CD14-positive monocyte (primary cell): Measurements from ENCODE around the gene SP6. TPM values are rescaled to one million over a fixed set of nuclear protein-coding genes. Genes with fewer than 3 reads are reported as not detected.
A peak's percentile ranks its signal among the peaks of the same experiment; 100 is the strongest.

ENCODE experiments used
- DNase-seq, 3 donors: peaks; one replicate each; pipeline ENCODE4 v3.0.0-alpha.2; 2011 to 2022
- H2AFZ ChIP-seq: 2 replicates; pipeline ENCODE4 v1.6.0; 2012; ENCODE audit warnings: mild to moderate bottlenecking, low read depth, low read length, inconsistent platforms; ENCODE audit not compliant: insufficient read depth, poor library complexity, severe bottlenecking
- H3K27ac ChIP-seq, 2 donors: 1 replicate in 1 of 2; 2 replicates in 1 of 2; pipeline ENCODE4 v1.5.1; 2012 to 2013; ENCODE audit warnings: low read length in 2 of 2, control low read depth in 1 of 2, inconsistent platforms in 1 of 2, low read depth in 1 of 2, mild to moderate bottlenecking in 1 of 2
- H3K27me3 ChIP-seq, 2 donors: one replicate each; pipeline versions ENCODE4 v1.6.0 to v1.6.1; 2011 to 2013; ENCODE audit warnings: low read length in 2 of 2; ENCODE audit not compliant: control insufficient read depth in 2 of 2, insufficient read depth in 2 of 2
- H3K36me3 ChIP-seq, 2 donors: replicated peaks in 1 of 2; 1 replicate in 1 of 2; 2 replicates in 1 of 2; pipeline versions ENCODE4 v1.5.1 to v1.6.1; 2012 to 2013; ENCODE audit warnings: low read length in 2 of 2, control low read depth in 1 of 2, inconsistent platforms in 1 of 2, mild to moderate bottlenecking in 1 of 2; ENCODE audit not compliant: insufficient read depth in 2 of 2, control insufficient read depth in 1 of 2
- H3K4me1 ChIP-seq, 2 donors: 1 replicate in 1 of 2; 2 replicates in 1 of 2; pipeline versions ENCODE4 v1.5.1 to v1.6.1; 2012 to 2013; ENCODE audit warnings: low read length in 2 of 2, control low read depth in 1 of 2, inconsistent platforms in 1 of 2, mild to moderate bottlenecking in 1 of 2, moderate library complexity in 1 of 2; ENCODE audit not compliant: insufficient read depth in 2 of 2, control insufficient read depth in 1 of 2
- H3K4me2 ChIP-seq: replicated peaks from 2 replicates; pipeline ENCODE3; 2012; ENCODE audit warnings: low read length, moderate library complexity, mild to moderate bottlenecking; ENCODE audit not compliant: poor library complexity, severe bottlenecking; ENCODE audit errors: extremely low read depth
- H3K4me3 ChIP-seq, 3 experiments: fragments of 200-600 bp in 1 of 3; sonication (generic) in 1 of 3; replicated peaks in 1 of 3; 1 replicate in 2 of 3; 2 replicates in 1 of 3; pipeline ENCODE4 v1.5.1; 2011 to 2013; ENCODE audit warnings: low read length in 3 of 3, mild to moderate bottlenecking in 3 of 3, control low read depth in 2 of 3, low read depth in 2 of 3, inconsistent platforms in 1 of 3, moderate library complexity in 1 of 3
- H3K79me2 ChIP-seq: 2 replicates; pipeline ENCODE4 v1.6.0; 2012; ENCODE audit warnings: mild to moderate bottlenecking, control low read depth, inconsistent platforms, low read length, moderate library complexity; ENCODE audit not compliant: insufficient read depth
- H3K9ac ChIP-seq: 2 replicates; pipeline ENCODE4 v1.6.0; 2017; ENCODE audit warnings: low read length, mild to moderate bottlenecking; ENCODE audit not compliant: insufficient read depth, poor library complexity, severe bottlenecking
- H3K9me3 ChIP-seq, 2 donors: replicated peaks in 1 of 2; 1 replicate in 1 of 2; 2 replicates in 1 of 2; pipeline versions ENCODE4 v1.5.1 to v1.6.1; 2012 to 2013; ENCODE audit warnings: low read length in 2 of 2, control low read depth in 1 of 2; ENCODE audit not compliant: control insufficient read depth in 1 of 2, insufficient read depth in 1 of 2
- H4K20me1 ChIP-seq: 2 replicates; pipeline ENCODE4 v1.6.0; 2012; ENCODE audit warnings: mild to moderate bottlenecking, low read length, control low read depth, moderate library complexity; ENCODE audit not compliant: insufficient read depth
- H3K27ac Mint-ChIP-seq, 7 donors: one replicate each; pipeline ENCODE4 v1.8.0; 2020; ENCODE audit warnings: mild to moderate bottlenecking in 7 of 7, mixed read lengths in 7 of 7, moderate library complexity in 6 of 7, inconsistent platforms in 2 of 7
- H3K27me3 Mint-ChIP-seq, 3 donors: one replicate each; pipeline ENCODE4 v1.8.0; 2021 to 2022; ENCODE audit warnings: low read depth in 3 of 3, mild to moderate bottlenecking in 3 of 3, mixed read lengths in 3 of 3, moderate library complexity in 3 of 3, inconsistent platforms in 1 of 3
- H3K36me3 Mint-ChIP-seq, 2 donors: one replicate each; pipeline ENCODE4 v1.8.0; 2020; ENCODE audit warnings: mixed read lengths in 2 of 2, inconsistent platforms in 1 of 2, mild to moderate bottlenecking in 1 of 2
- H3K4me1 Mint-ChIP-seq: one replicate; pipeline ENCODE4 v1.8.0; 2020; ENCODE audit warnings: mild to moderate bottlenecking, mixed read lengths
- H3K4me3 Mint-ChIP-seq, 2 donors: one replicate each; pipeline ENCODE4 v1.8.0; 2020; ENCODE audit warnings: mild to moderate bottlenecking in 2 of 2, mixed read lengths in 2 of 2, moderate library complexity in 1 of 2
- H3K9me3 Mint-ChIP-seq, 7 donors: one replicate each; pipeline ENCODE4 v1.8.0; 2020 to 2022; ENCODE audit warnings: mixed read lengths in 7 of 7, mild to moderate bottlenecking in 6 of 7, moderate library complexity in 6 of 7, inconsistent platforms in 2 of 7
- WGBS: methylation state at CpG from one replicate; pipeline ENCODE4 v1.1.5; 2013; ENCODE audit warnings: missing lambda C conversion rate; ENCODE audit not compliant: insufficient coverage; 5-methylcytosine and 5-hydroxymethylcytosine counted together
- intact Hi-C, 2 donors: fragments of 100-400 bp; cut with micrococcal nuclease; formaldehyde crosslinking; loops; one replicate each; pipeline versions ENCODE4 v1.15.0 to v1.15.1; 2023
- polyA plus RNA-seq, 3 donors: library from polyadenylated mRNA; depleted of rRNA in 1 of 3; unstranded in 2 of 3; stranded (reverse) in 1 of 3; fragments of 300-500 nt in 2 of 3; fragments of >200 nt in 1 of 3; fragmentation: Illumina TruSeq in 2 of 3; gene quantifications; 1 replicate in 2 of 3; 2 replicates in 1 of 3; pipeline ENCODE4 v1.2.3, GENCODE V29; 2012 to 2021
- TF ChIP-seq, protein P1 (sequence below): fragments of 200-600 bp; IDR thresholded peaks from one replicate; pipeline ENCODE4 v1.8.0; 2022; ENCODE audit warnings: antibody characterized with exemption, mild to moderate bottlenecking

SP6 gene
- polyA plus RNA-seq, 3 donors, result 0.06 TPM; not detected in 2

- H3K27ac ChIP-seq, result no peak overlapping the region
- H3K4me1 ChIP-seq, result peaks cover 0 to 11% of the 10 kb centered on the region in 2 donors
- Mint-ChIP-seq H3K4me1 (peaks cover 15% of the 10 kb centered on the region), H3K27ac (no peak overlapping the region), H3K4me3 (peak overlapping the region in 1 of 2 donors; percentile 52), H3K36me3 (peaks cover 0 to 8% of the 10 kb centered on the region in 2 donors), H3K9me3 (peaks cover 0 to 17% (median 10%) of the 10 kb centered on the region in 7 donors), H3K27me3 (peaks cover 91 to 99% (median 92%) of the 10 kb centered on the region in 3 donors)
- intact Hi-C loops, result no loop called here
- no peak for DNase-seq
- 70% methylated on average over 9 of the region's 9 CpGs for WGBS
- H3K9ac ChIP-seq, result no peak overlapping the region
- no peak overlapping the region for H3K4me3 ChIP-seq
- H3K79me2 ChIP-seq, result no peaks in the 10 kb centered on the region
- H3K36me3 ChIP-seq, result no peaks in the 10 kb centered on the region
- no peak overlapping the region for H2AFZ ChIP-seq
- TF ChIP-seq, protein P1, sequence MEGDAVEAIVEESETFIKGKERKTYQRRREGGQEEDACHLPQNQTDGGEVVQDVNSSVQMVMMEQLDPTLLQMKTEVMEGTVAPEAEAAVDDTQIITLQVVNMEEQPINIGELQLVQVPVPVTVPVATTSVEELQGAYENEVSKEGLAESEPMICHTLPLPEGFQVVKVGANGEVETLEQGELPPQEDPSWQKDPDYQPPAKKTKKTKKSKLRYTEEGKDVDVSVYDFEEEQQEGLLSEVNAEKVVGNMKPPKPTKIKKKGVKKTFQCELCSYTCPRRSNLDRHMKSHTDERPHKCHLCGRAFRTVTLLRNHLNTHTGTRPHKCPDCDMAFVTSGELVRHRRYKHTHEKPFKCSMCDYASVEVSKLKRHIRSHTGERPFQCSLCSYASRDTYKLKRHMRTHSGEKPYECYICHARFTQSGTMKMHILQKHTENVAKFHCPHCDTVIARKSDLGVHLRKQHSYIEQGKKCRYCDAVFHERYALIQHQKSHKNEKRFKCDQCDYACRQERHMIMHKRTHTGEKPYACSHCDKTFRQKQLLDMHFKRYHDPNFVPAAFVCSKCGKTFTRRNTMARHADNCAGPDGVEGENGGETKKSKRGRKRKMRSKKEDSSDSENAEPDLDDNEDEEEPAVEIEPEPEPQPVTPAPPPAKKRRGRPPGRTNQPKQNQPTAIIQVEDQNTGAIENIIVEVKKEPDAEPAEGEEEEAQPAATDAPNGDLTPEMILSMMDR, result no peak
- H4K20me1 ChIP-seq, result no peaks in the 10 kb centered on the region
- H3K4me2 ChIP-seq, result no peak overlapping the region
- H3K9me3 ChIP-seq, result peaks cover 0 to 17% of the 10 kb centered on the region in 2 donors
- H3K27me3 ChIP-seq, result peaks cover 79 to 99% of the 10 kb centered on the region in 2 donors
Measured at GRCh38 chr17:47850373-47850691, 631 bp downstream of the SP6 start.

GRCh38 chr17:47848198-47848513 is 2.8 kb downstream of the SP6 start:
- peaks cover 76 to 94% (median 76%) of the 10 kb centered on the region in 3 donors for H3K27me3 Mint-ChIP-seq
- DNase-seq, result no peak
- peaks cover 0 to 17% of the 10 kb centered on the region in 2 donors for H3K9me3 ChIP-seq
- H3K4me1 ChIP-seq, result peaks cover 0 to 11% of the 10 kb centered on the region in 2 donors
- H3K36me3 ChIP-seq, result no peaks in the 10 kb centered on the region
- H3K36me3 Mint-ChIP-seq, result peaks cover 0 to 8% of the 10 kb centered on the region in 2 donors
- intact Hi-C loops, result no loop called here
- no peak overlapping the region for H3K27ac Mint-ChIP-seq
- peak overlapping the region in 1 of 2 donors; percentile 52 for H3K4me3 Mint-ChIP-seq
- no peaks in the 10 kb centered on the region for H3K79me2 ChIP-seq
- H3K4me1 Mint-ChIP-seq, result peaks cover 16% of the 10 kb centered on the region
- H3K27me3 ChIP-seq, result peaks cover 59 to 83% of the 10 kb centered on the region in 2 donors
- no peak overlapping the region for H3K9ac ChIP-seq
- TF ChIP-seq, protein P1, result no peak
- H4K20me1 ChIP-seq, result no peaks in the 10 kb centered on the region
- no peak overlapping the region for H3K4me3 ChIP-seq
- no peak overlapping the region for H3K4me2 ChIP-seq
- peaks cover 0 to 16% (median 10%) of the 10 kb centered on the region in 7 donors for H3K9me3 Mint-ChIP-seq
- H2AFZ ChIP-seq, result no peak overlapping the region
- 63% methylated on average over 12 of the region's 23 CpGs for WGBS
- H3K27ac ChIP-seq, result no peak overlapping the region
